Neutrophil (primary cell): ENCODE data around the gene MSN.
A peak's percentile ranks its signal among the peaks of the same experiment; 100 is the strongest.
"Not testable (repeated sequence)": the region's sequence is repeated elsewhere in the genome, so short reads cannot be mapped to it uniquely, and the experiment has no call there.

Experiments used
- H3K27ac ChIP-seq: fragments of 200-600 bp; sonication (generic); 2 replicates; pipeline ENCODE4 v1.5.1; 2016; ENCODE audit warnings: mild to moderate bottlenecking, moderate library complexity
- H3K27me3 ChIP-seq: fragments of 200-600 bp; sonication (generic); 2 replicates; pipeline ENCODE4 v1.6.0; 2016; ENCODE audit warnings: mild to moderate bottlenecking
- H3K36me3 ChIP-seq: fragments of 200-600 bp; sonication (generic); 2 replicates; pipeline ENCODE4 v1.5.1; 2017
- H3K4me1 ChIP-seq, 2 experiments: fragments of 200-600 bp in 1 of 2; sonication (generic) in 1 of 2; 1 replicate in 1 of 2; 2 replicates in 1 of 2; pipeline versions ENCODE4 v1.5.1 to v1.6.1; 2013 to 2016; ENCODE audit warnings: low read depth in 1 of 2, low read length in 1 of 2, mild to moderate bottlenecking in 1 of 2, moderate library complexity in 1 of 2; ENCODE audit not compliant: control insufficient read depth in 1 of 2, insufficient read depth in 1 of 2
- H3K4me3 ChIP-seq, 2 experiments: fragments of 200-600 bp in 1 of 2; sonication (generic) in 1 of 2; 1 replicate in 1 of 2; 2 replicates in 1 of 2; pipeline ENCODE4 v1.5.1; 2013 to 2016; ENCODE audit warnings: low read depth in 1 of 2, low read length in 1 of 2, mild to moderate bottlenecking in 1 of 2, moderate library complexity in 1 of 2
- H3K9me3 ChIP-seq: fragments of 200-600 bp; sonication (generic); 2 replicates; pipeline ENCODE4 v1.5.1; 2016
- TF ChIP-seq, protein P1 (sequence below): fragments of 200-600 bp; sonication (generic); IDR thresholded peaks from 2 replicates; pipeline ENCODE4 v1.5.1; 2016; ENCODE audit warnings: antibody characterized with exemption

MSN gene

DNA sequence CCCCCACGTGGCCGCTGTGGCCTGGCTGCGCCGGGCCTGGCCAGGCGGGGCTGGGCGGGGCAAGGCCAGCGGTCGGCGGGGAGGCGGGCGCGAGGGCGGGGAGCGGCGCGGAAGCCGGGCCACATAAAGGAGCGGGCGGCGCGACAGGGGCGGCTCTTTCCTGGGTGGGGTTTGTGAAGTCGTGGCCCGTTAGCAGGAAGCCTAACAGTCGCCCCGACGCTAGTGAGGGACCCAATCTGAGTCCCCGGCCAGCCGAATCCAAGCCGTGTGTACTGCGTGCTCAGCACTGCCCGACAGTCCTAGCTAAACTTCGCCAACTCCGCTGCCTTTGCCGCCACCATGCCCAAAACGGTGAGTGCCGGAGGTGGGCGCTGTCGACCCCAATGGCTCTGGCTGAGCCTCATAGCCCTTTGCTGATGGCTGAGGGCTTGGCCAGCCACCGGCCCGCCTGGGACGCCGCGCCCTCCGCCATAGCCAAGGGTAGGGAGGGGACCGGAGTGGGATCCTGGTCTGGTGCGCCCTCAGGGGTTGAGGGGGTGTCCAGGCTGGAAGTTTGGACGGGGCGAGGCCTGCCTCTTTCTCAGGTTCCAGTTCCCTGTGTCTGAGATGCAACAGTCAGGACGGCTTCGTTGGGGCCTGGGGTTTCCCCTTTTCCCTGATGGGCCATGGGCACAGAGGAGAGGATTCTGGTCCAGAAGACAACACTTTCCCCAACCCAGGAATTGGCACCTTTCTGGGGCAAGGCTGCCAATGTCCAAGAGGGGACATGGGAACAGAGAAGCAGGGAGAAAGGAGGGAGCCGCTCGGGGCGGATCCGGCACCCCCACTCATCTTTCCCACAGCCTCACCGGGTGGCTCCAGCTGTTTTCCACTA is at the start of gene MSN:
Gene MSN (plus strand): TSS at position 152 of the 874 bp plus-strand sequence. CDS start 188 bp downstream, at position 340.
- Histone ChIP-seq H3K9me3 (no peaks in the 10 kb centered on the region), H3K4me1 (peaks cover 30 to 47% of the 10 kb centered on the region in 2 experiments), H3K36me3 (no peaks in the 10 kb centered on the region), H3K27me3 (no peaks in the 10 kb centered on the region), H3K4me3 (peak within 1 kb of the TSS; percentile 76 to 90), H3K27ac (peak within 1 kb of the TSS; percentile 91)
- TF ChIP-seq, protein P1, sequence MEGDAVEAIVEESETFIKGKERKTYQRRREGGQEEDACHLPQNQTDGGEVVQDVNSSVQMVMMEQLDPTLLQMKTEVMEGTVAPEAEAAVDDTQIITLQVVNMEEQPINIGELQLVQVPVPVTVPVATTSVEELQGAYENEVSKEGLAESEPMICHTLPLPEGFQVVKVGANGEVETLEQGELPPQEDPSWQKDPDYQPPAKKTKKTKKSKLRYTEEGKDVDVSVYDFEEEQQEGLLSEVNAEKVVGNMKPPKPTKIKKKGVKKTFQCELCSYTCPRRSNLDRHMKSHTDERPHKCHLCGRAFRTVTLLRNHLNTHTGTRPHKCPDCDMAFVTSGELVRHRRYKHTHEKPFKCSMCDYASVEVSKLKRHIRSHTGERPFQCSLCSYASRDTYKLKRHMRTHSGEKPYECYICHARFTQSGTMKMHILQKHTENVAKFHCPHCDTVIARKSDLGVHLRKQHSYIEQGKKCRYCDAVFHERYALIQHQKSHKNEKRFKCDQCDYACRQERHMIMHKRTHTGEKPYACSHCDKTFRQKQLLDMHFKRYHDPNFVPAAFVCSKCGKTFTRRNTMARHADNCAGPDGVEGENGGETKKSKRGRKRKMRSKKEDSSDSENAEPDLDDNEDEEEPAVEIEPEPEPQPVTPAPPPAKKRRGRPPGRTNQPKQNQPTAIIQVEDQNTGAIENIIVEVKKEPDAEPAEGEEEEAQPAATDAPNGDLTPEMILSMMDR, result peak; percentile 11

DNA sequence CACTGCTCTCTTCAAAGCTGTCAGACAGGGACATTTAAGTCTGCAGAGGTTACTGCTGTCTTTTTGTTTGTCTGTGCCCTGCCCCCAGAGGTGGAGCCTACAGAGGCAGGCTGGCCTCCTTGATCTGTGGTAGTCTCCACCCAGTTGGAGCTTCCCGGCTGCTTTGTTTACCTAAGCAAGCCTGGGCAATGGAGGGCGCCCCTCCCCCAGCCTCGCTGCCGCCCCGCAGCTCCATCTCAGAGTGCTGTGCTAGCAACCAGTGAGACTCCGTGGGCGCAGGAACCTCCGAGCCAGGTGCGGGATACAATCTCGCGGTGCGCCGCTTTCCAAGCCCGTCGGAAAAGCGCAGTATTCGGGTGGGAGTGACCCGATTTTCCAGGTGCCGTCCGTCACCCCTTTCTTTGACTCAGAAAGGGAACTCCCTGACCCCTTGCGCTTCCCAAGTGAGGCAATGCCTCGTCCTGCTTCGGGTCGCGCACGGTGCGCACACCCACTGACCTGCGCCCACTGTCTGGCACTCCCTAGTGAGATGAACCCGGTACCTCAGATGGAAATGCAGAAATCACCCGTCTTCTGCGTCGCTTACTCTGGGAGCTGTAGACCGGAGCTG is 47.3 kb upstream of the MSN start:
- H3K27me3 ChIP-seq, H3K27ac ChIP-seq, H3K4me3 ChIP-seq, H3K36me3 ChIP-seq, H3K4me1 ChIP-seq, H3K9me3 ChIP-seq: not testable (repeated sequence)

DNA sequence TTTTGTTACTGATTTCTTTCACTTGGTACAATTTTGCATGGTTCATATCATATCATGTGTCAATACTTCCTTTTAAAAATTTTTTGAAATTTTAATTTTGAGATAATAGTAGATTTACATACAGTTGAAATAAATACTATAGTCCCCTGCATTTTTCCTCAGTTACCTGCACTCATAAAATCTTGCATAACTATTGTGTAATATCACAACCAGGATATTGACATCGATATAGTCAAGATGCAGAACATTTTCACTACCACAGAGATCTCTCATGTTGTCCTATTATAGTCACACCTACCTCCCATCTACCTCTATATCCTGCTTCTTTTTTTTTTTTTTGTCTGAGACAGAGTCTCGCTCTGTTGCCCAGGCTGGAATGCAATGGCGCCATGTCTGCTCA is 36.7 kb upstream of the MSN start:
- Histone ChIP-seq H3K4me1 (peaks cover 9 to 18% of the 10 kb centered on the region in 2 experiments), H3K27ac (no peak overlapping the region), H3K27me3 (no peaks in the 10 kb centered on the region), H3K4me3 (no peak overlapping the region), H3K36me3 (no peaks in the 10 kb centered on the region), H3K9me3 (no peaks in the 10 kb centered on the region)
- TF ChIP-seq, protein P1, result no peak

DNA sequence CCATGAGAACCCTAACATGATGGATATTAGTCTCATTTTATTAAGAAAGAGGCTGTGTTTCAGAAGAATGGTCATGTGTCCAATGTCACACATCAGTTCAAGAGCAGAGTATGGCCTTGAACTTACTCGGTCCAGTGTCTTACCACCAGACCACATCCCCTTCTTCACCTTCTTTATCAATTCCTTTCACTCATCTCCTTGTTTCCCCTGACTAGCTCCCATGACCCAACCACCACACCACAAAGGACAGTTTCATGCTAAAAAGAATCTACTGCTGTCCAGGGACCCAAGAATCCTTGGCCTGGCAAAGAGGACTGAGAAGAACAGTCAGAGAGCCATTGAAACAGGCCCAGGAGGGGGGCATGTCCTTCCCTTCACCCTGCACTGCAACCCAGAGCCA is 33.6 kb upstream of the MSN start:
- TF ChIP-seq, protein P1, result no peak

DNA sequence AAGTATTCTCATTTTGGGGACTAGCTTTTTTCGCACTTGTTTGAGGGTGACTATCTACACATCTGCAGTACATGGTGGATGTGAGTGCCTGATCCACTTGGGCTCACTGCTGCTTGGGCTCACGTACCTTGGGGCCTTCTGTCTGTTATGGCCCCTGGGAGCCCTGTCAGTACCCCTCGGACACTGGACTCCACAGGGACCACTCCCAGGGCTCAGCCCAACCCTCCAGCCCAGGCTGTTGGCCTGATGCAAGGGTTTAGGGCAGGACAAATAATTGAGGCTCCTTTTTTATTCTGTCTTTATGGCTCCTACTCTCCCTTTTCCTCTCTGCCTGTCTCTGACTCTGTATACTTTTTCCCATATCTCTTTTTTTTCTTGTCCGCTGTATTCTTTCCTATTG is 32.7 kb upstream of the MSN start:
- Histone ChIP-seq H3K4me3 (no peak overlapping the region), H3K27me3 (no peaks in the 10 kb centered on the region), H3K36me3 (no peaks in the 10 kb centered on the region), H3K4me1 (peaks cover 9 to 18% of the 10 kb centered on the region in 2 experiments), H3K9me3 (no peaks in the 10 kb centered on the region), H3K27ac (no peak overlapping the region)
- TF ChIP-seq, protein P1, result no peak

More for the DNA sequence above, 33.6 kb upstream of the MSN start:
- peaks cover 9 to 18% of the 10 kb centered on the region in 2 experiments for H3K4me1 ChIP-seq
- no peaks in the 10 kb centered on the region for H3K27me3 ChIP-seq
- no peaks in the 10 kb centered on the region for H3K36me3 ChIP-seq
- no peaks in the 10 kb centered on the region for H3K9me3 ChIP-seq
- H3K4me3 ChIP-seq, result no peak overlapping the region
- peak overlapping the region; percentile 33 for H3K27ac ChIP-seq

DNA sequence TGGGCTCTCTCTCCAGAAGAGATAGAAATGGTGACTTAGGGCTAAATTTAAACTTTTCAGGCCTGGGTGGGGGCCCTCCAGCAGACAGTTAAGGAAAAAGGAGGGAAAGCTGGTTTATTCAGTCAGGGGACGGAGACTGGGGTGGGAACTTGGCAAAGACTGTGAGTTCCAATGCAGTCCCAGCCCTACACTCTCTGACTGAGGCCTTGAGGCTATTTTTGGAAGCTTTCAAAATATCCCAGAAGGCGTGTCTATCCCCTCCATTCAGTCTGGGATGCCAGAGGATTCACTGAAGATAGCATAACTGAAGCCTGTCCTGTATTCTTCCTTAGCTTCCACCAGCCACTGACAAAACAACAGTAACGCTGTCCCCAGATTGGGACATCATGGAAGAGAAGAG is 32.1 kb upstream of the MSN start:
- no peaks in the 10 kb centered on the region for H3K9me3 ChIP-seq
- H3K27me3 ChIP-seq, result no peaks in the 10 kb centered on the region
- H3K27ac ChIP-seq, result no peak overlapping the region
- peaks cover 9 to 18% of the 10 kb centered on the region in 2 experiments for H3K4me1 ChIP-seq
- no peak overlapping the region for H3K4me3 ChIP-seq
- no peaks in the 10 kb centered on the region for H3K36me3 ChIP-seq
- TF ChIP-seq, protein P1, result no peak
